GM19193 (cell line): ENCODE data around the gene AATF.

Experiments
- POLR2A ChIP-seq: IDR thresholded peaks from 4 replicates; pipeline ENCODE4 v1.6.1; 2011; ENCODE audit not compliant: insufficient read depth, insufficient read length; ENCODE audit errors: extremely low read depth

AATF gene

GRCh38 chr17:37064956-37065355 lies 116.2 kb downstream of the AATF start:
- TF ChIP-seq POLR2A = no peak

GRCh38 chr17:37065486-37066321 lies 117.0 kb downstream of the AATF start:
- no peak for TF ChIP-seq POLR2A

- no peak for TF ChIP-seq POLR2A
These were observed 117.8 kb downstream of the AATF start for GRCh38 chr17:37066322-37067255.

DNA sequence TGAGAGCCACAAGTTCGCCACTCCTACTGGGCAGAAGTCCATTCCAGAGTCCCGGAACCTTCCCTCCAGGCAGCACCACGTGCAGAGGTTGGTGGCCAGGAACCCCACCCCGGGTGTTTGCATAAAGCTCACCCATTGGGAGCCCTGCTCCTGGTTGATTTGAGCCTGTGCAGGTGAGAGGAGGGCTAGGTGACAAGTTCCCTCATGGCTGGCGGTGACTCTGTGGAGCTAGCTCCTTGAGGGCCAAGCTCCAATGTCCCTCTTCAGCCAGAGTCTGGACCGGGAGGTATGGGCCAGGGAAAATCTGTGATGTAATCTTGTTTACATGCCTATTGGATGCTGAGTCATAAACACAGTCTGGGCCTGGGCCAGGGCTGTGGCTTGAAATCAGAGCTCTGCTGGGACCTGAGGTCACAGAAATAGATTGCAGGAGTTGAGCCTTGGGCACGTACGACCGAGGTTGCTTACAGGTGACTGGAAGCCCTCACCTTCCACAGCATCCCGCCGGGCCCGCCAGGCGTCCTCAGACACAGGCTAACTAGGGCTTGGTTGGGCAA lies 118.9 kb downstream of the AATF start:
- no peak for TF ChIP-seq POLR2A

GRCh38 chr17:37068266-37068665 lies 119.5 kb downstream of the AATF start:
- no peak for TF ChIP-seq POLR2A

DNA sequence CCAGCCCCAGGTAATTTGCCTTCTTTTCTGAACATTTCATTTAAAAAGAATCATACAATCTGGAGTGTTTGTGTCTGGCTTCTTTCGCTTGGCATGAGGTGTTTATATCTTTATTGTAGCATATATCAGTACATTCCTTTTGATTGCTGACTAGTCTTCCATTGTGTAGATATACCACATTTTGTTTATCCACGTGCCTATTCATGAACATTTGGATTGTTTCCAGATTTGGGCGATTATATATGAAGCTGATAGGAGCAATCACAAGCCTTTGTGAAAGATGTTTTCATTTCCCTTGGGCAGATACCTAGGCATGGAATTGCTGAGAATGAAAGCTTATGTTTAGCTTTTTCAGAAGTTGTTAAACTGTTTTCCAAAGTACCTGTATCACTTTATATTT lies 120.3 kb downstream of the AATF start:
- TF ChIP-seq POLR2A = no peak

DNA sequence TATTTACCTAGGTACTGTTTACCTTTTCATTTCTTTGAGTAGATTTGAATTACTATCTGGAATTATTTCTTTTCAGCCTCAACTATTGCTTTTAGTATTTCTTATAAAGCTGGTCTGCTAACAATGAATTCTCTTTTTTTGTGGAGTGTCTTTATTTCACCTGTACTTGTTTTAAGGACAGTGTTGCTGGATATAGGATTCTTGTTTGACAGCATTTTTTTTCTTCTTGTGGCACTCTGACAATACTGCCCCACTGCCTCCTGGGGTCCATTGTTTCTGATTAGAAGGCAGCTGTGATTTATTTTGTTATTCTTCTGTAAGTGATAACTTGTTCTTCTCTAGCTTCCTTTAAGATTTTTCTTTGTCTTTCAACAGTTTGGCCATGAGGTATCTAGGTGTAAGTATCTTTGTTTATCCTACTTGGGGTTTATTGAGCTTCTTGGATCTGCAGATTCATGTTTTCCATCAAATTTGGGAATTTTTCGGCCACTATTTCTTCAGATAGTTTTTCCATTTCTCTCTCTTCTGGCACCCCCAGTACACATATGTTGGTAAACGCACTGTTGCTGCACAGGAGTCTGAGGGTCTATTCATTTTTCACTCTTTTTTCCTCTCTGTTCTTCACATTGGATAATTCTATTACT lies 130.4 kb downstream of the AATF start:
- no peak for TF ChIP-seq POLR2A

GRCh38 chr17:37079735-37080134 lies 131.0 kb downstream of the AATF start:
- no peak for TF ChIP-seq POLR2A

DNA sequence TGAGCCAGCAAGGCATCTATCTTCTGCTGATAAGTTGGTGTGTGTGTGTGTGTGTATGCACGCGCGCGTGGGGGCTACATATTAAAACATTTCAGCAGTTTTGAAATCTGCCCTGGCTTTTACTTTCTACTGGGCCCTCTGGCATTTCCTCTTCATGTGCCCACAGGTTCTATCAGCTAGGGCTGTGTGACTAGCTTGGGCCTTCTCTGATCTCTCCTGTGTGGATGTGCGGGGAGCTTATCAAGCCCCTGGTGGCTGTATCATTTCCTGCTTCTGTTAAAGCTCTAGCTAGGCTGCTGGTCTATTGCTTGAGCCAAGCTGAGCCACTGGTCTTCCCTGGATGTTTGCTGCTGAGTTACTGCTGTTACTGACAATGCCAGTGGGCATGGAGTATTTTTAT lies 132.5 kb downstream of the AATF start:
- TF ChIP-seq POLR2A = no peak

DNA sequence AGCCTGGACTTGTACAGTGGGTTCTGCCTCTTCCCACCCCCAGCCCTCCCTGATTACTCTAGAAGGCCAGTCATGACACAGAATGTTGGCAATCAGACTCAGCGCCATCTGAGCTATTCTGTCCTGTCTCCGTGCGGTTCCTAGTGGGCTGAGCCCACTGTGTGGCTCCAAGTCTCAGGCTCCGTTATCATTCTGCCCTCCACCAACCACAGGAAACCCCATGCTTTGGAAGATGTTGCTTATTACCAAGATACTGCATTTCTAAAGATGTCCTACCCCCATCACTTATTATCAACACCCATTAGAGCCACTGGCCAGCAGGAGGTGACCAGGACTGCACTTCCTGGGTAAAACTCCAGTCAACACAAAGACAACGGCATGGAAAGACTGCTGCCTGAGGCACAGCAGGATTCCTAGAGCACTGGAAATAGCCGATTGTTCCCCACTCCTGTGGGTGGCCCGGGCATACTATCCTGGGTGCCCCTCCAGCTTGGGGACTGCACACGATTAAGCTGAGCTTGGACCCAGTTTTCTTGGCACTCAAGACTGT lies 133.6 kb downstream of the AATF start:
- no peak for TF ChIP-seq POLR2A

DNA sequence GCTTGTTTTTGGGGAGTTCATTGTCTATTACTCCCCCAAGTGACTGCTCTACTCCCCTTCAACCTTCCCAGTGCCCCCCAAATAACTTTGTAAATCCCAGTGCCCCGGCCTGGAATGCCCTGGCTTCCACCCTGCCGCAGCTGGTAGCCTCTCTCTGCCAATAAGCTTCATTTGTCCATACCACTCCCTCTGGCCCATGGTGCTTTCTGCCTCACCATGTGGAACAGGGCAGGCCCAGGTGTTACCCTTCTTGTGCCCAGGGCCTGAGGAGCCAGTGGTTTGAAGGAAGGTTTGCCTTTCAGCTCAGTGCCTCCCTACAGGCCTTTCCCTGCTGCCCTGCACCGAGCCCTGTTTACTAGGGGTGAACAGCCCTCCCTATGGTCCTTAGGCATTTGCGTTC lies 134.2 kb downstream of the AATF start:
- TF ChIP-seq POLR2A = no peak

DNA sequence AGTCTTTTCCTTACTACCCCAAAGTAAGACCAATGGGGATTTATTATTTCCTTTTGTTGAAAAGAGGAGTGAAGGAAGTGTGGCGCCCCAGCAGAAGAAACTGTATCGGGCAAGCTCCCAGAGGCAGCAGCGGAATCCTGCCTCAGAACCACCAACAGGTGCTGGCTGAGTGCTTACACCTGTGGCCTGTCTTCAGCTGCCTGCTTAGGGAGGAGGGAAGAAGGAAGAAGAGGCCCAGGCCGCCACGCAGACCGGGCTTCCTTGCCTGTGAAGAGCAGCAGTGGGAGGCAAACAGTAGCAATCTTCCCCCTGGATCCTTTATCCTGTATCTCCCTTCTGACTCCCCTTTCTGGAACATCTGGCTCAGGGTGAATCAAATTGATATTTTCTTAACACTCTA lies 134.7 kb downstream of the AATF start:
- TF ChIP-seq POLR2A = no peak

- TF ChIP-seq POLR2A = no peak
These were observed 135.6 kb downstream of the AATF start for GRCh38 chr17:37084372-37084771.

DNA sequence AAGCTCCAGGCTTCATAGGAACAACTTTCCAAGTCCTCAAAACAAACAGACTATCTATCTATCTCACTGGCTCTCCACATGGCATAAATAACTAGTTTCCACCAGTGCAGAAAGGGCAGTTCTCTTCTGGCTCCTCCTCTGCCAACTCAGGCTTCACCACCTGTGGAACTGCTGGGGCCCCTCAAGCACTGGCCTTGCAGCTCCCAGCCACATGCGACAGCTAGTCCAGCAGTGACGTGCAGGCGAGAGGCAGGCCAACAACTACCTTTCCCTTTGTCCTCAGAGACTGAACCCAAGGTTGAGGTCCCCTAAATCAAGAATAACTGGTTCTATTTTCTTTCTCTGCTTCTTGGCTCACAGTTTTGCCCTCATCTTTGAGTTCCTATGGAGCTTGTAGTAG lies 137.6 kb downstream of the AATF start:
- TF ChIP-seq POLR2A = no peak

- TF ChIP-seq POLR2A = no peak
These were observed 138.2 kb downstream of the AATF start for GRCh38 chr17:37086948-37087347.
